ENCODE results near the gene SERPINA12. TPM values are rescaled to one million over a fixed set of nuclear protein-coding genes. Genes with fewer than 3 reads are reported as not detected.
"Not testable (repeated sequence)": the region's sequence is repeated elsewhere in the genome, so short reads cannot be mapped to it uniquely, and the experiment has no call there.

The SERPINA12 gene
- total RNA-seq, 1 experiment from 2014 or later = not detected

- no peaks in the 10 kb centered on the region for H3K36me3 ChIP-seq (replicated peaks; ENCODE audit: control insufficient read depth, insufficient read depth, low read length)
- no peak overlapping the region for H3K4me3 ChIP-seq (ENCODE audit: insufficient read depth, low read depth, low read length)
- no peak for DNase-seq
- H3K27me3 ChIP-seq (ENCODE audit: control insufficient read depth, insufficient read depth, low read length) = no peaks in the 10 kb centered on the region
Measured at GRCh38 chr14:94517641-94518257, 8.5 kb upstream of the SERPINA12 start.

GRCh38 chr14:94517248-94517640 is 8.0 kb upstream of the SERPINA12 start:
- Histone ChIP-seq H3K4me3 (ENCODE audit: insufficient read depth, low read depth, low read length) (no peak overlapping the region), H3K27me3 (ENCODE audit: control insufficient read depth, insufficient read depth, low read length) (no peaks in the 10 kb centered on the region), H3K36me3 (replicated peaks; ENCODE audit: control insufficient read depth, insufficient read depth, low read length) (no peaks in the 10 kb centered on the region)
- DNase-seq = no peak

- Histone ChIP-seq H3K4me3 (ENCODE audit: insufficient read depth, low read depth, low read length) (no peak overlapping the region), H3K27me3 (ENCODE audit: control insufficient read depth, insufficient read depth, low read length) (no peaks in the 10 kb centered on the region), H3K36me3 (replicated peaks; ENCODE audit: control insufficient read depth, insufficient read depth, low read length) (no peaks in the 10 kb centered on the region)
- DNase-seq = no peak
Measured at GRCh38 chr14:94515856-94516255, 6.6 kb upstream of the SERPINA12 start.

GRCh38 chr14:94515426-94515825 is 6.2 kb upstream of the SERPINA12 start:
- H3K27me3 ChIP-seq (ENCODE audit: control insufficient read depth, insufficient read depth, low read length) = no peaks in the 10 kb centered on the region
- H3K36me3 ChIP-seq (replicated peaks; ENCODE audit: control insufficient read depth, insufficient read depth, low read length) = no peaks in the 10 kb centered on the region
- DNase-seq = no peak
- H3K4me3 ChIP-seq (ENCODE audit: insufficient read depth, low read depth, low read length) = no peak overlapping the region

GRCh38 chr14:94514351-94514750 is 5.1 kb upstream of the SERPINA12 start:
- no peaks in the 10 kb centered on the region for H3K36me3 ChIP-seq (replicated peaks; ENCODE audit: control insufficient read depth, insufficient read depth, low read length)
- no peak for DNase-seq

GRCh38 chr14:94510481-94510880 is 1.2 kb upstream of the SERPINA12 start:
- not testable (repeated sequence) for H3K36me3 ChIP-seq (replicated peaks; ENCODE audit: control insufficient read depth, insufficient read depth, low read length); H3K4me3 ChIP-seq (ENCODE audit: insufficient read depth, low read depth, low read length); H3K27me3 ChIP-seq (ENCODE audit: control insufficient read depth, insufficient read depth, low read length); DNase-seq

More at GRCh38 chr14:94514351-94514750, 5.1 kb upstream of the SERPINA12 start:
- H3K4me3 ChIP-seq (ENCODE audit: insufficient read depth, low read depth, low read length) = no peak overlapping the region
- no peaks in the 10 kb centered on the region for H3K27me3 ChIP-seq (ENCODE audit: control insufficient read depth, insufficient read depth, low read length)

GRCh38 chr14:94505641-94506040 is 3.6 kb downstream of the SERPINA12 start:
- Histone ChIP-seq H3K27me3 (ENCODE audit: control insufficient read depth, insufficient read depth, low read length) (no peaks in the 10 kb centered on the region), H3K4me3 (ENCODE audit: insufficient read depth, low read depth, low read length) (no peak overlapping the region), H3K36me3 (replicated peaks; ENCODE audit: control insufficient read depth, insufficient read depth, low read length) (no peaks in the 10 kb centered on the region)
- DNase-seq = no peak

GRCh38 chr14:94505206-94505605 is 4.1 kb downstream of the SERPINA12 start:
- Histone ChIP-seq H3K36me3 (replicated peaks; ENCODE audit: control insufficient read depth, insufficient read depth, low read length) (no peaks in the 10 kb centered on the region), H3K27me3 (ENCODE audit: control insufficient read depth, insufficient read depth, low read length) (no peaks in the 10 kb centered on the region), H3K4me3 (ENCODE audit: insufficient read depth, low read depth, low read length) (no peak overlapping the region)
- DNase-seq = no peak

GRCh38 chr14:94501588-94502516 is 7.4 kb downstream of the SERPINA12 start:
- no peak for DNase-seq
- Histone ChIP-seq H3K27me3 (ENCODE audit: control insufficient read depth, insufficient read depth, low read length) (no peaks in the 10 kb centered on the region), H3K36me3 (replicated peaks; ENCODE audit: control insufficient read depth, insufficient read depth, low read length) (no peaks in the 10 kb centered on the region)

GRCh38 chr14:94500264-94500663 is 9.0 kb downstream of the SERPINA12 start:
- H3K36me3 ChIP-seq (replicated peaks; ENCODE audit: control insufficient read depth, insufficient read depth, low read length) = no peaks in the 10 kb centered on the region
- no peak overlapping the region for H3K4me3 ChIP-seq (ENCODE audit: insufficient read depth, low read depth, low read length)
- no peak for DNase-seq
- H3K27me3 ChIP-seq (ENCODE audit: control insufficient read depth, insufficient read depth, low read length) = no peaks in the 10 kb centered on the region

More at GRCh38 chr14:94501588-94502516, 7.4 kb downstream of the SERPINA12 start:
- no peak overlapping the region for H3K4me3 ChIP-seq (ENCODE audit: insufficient read depth, low read depth, low read length)

- no peaks in the 10 kb centered on the region for H3K36me3 ChIP-seq (replicated peaks; ENCODE audit: control insufficient read depth, insufficient read depth, low read length)
- H3K27me3 ChIP-seq (ENCODE audit: control insufficient read depth, insufficient read depth, low read length) = no peaks in the 10 kb centered on the region
- no peak overlapping the region for H3K4me3 ChIP-seq (ENCODE audit: insufficient read depth, low read depth, low read length)
- DNase-seq = no peak
Measured at GRCh38 chr14:94499673-94500072, 9.6 kb downstream of the SERPINA12 start.

GRCh38 chr14:94498215-94498614 is 11.1 kb downstream of the SERPINA12 start:
- Histone ChIP-seq H3K4me3 (ENCODE audit: insufficient read depth, low read depth, low read length) (no peak overlapping the region), H3K36me3 (replicated peaks; ENCODE audit: control insufficient read depth, insufficient read depth, low read length) (no peaks in the 10 kb centered on the region), H3K27me3 (ENCODE audit: control insufficient read depth, insufficient read depth, low read length) (no peaks in the 10 kb centered on the region)
- no peak for DNase-seq

- Histone ChIP-seq H3K4me3 (ENCODE audit: insufficient read depth, low read depth, low read length) (no peak overlapping the region), H3K27me3 (ENCODE audit: control insufficient read depth, insufficient read depth, low read length) (no peaks in the 10 kb centered on the region), H3K36me3 (replicated peaks; ENCODE audit: control insufficient read depth, insufficient read depth, low read length) (no peaks in the 10 kb centered on the region)
- no peak for DNase-seq
Measured at GRCh38 chr14:94494085-94494484, 15.2 kb downstream of the SERPINA12 start.

- no peak overlapping the region for H3K4me3 ChIP-seq (ENCODE audit: insufficient read depth, low read depth, low read length)
- no peaks in the 10 kb centered on the region for H3K36me3 ChIP-seq (replicated peaks; ENCODE audit: control insufficient read depth, insufficient read depth, low read length)
- no peak for DNase-seq
- H3K27me3 ChIP-seq (ENCODE audit: control insufficient read depth, insufficient read depth, low read length) = no peaks in the 10 kb centered on the region
Measured at GRCh38 chr14:94491511-94491910, 17.8 kb downstream of the SERPINA12 start.

GRCh38 chr14:94489336-94489735 is 19.9 kb downstream of the SERPINA12 start:
- Histone ChIP-seq H3K27me3 (ENCODE audit: control insufficient read depth, insufficient read depth, low read length) (no peaks in the 10 kb centered on the region), H3K36me3 (replicated peaks; ENCODE audit: control insufficient read depth, insufficient read depth, low read length) (no peaks in the 10 kb centered on the region), H3K4me3 (ENCODE audit: insufficient read depth, low read depth, low read length) (no peak overlapping the region)
- no peak for DNase-seq

Measured in H7 (cell line).